ENCODE data around the gene MYO1B. TPM values are rescaled to one million over a fixed set of nuclear protein-coding genes. Genes with fewer than 3 reads are reported as not detected.

Gene MYO1B
- total and polyA plus RNA-seq, 2 experiments from 2014 or later, result 26.4 to 70.6 TPM

DNA sequence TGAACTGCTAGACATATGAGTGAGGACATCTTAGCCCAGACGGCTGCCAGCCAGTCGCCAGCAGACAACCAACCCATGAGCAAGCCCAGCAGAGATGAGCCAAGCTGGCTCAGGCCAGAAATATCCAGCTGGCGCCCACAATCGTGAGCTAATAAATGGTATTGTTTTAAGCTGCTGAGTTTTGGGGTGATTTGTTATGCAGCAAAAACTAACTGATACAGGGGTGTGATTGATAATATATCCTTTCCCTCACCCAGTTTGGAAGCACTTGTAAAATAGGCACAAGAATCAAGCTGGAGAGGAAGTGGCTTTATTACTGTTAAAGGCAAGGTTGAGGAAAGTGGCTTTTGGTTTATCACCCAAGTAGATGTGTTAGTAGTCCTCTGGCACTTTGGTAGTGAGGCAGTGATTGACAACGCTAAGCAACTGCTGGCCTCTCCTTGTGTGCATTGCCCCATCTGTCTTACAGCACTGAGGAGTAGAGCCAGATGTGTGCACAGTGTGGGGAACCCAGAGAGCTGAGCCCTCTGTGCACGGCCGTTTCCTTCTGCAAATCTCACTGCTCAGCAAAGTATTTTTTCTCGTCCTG lies 110.1 kb downstream of the MYO1B start:
- Histone ChIP-seq H3F3A (replicated peaks; ENCODE audit: low read depth) (no peaks in the 10 kb centered on the region), H3K27ac (ENCODE audit: low read depth) (no peak overlapping the region), H3K4me2 (no peak overlapping the region), H3K79me2 (replicated peaks; ENCODE audit: insufficient read depth) (no peaks in the 10 kb centered on the region), H3K4me3 (no peak overlapping the region), H3K36me3 (ENCODE audit: insufficient read depth) (no peaks in the 10 kb centered on the region), H3K27me3 (ENCODE audit: insufficient read depth) (no peaks in the 10 kb centered on the region), H3K4me1 (ENCODE audit: insufficient read depth) (0 out of 2 replicates have a peak, but pooled peaks cover 4% of the 10 kb centered on the region), H4K20me1 (replicated peaks; ENCODE audit: insufficient read depth) (no peaks in the 10 kb centered on the region), H3K9me2 (ENCODE audit: insufficient read depth) (no peaks in the 10 kb centered on the region), H2AFZ (no peak overlapping the region)
- Mint-ChIP-seq H3K36me3 (ENCODE audit: low read depth) (peaks cover 36% of the 10 kb centered on the region), H3K27me3 (ENCODE audit: insufficient read depth, low read depth, poor library complexity) (no peaks in the 10 kb centered on the region), H3K9me3 (peaks cover 8% of the 10 kb centered on the region; the same call in 2 of the 3 replicates), H3K4me3 (no peak overlapping the region), H3K4me1 (peaks cover 10% of the 10 kb centered on the region), H3K27ac (peak overlapping the region; percentile 73)
- DNase-seq (ENCODE audit: low spot score) (no peak), ATAC-seq (no peak)
- TF ChIP-seq CREB1 (CRISPR knock-in tag; IDR thresholded peaks at IDR 0.05; ENCODE audit: low read depth) (no peak), STAT1 (IDR thresholded peaks at IDR 0.05; ENCODE audit: unreplicated experiment) (no peak), ZNF114 (CRISPR knock-in tag; IDR thresholded peaks at IDR 0.05) (no peak), ZNF331 (CRISPR knock-in tag; IDR thresholded peaks at IDR 0.05; ENCODE audit: low read depth) (no peak), EZH2 (IDR thresholded peaks at IDR 0.05; ENCODE audit: low read depth, unreplicated experiment) (no peak), JUNB (IDR thresholded peaks at IDR 0.05; ENCODE audit: unreplicated experiment) (no peak), NANOG (IDR thresholded peaks at IDR 0.05; ENCODE audit: borderline replicate concordance) (no peak), POLR2AphosphoS5 (IDR thresholded peaks at IDR 0.05; ENCODE audit: low read depth) (no peak)
- TF ChIP-seq, protein P1, sequence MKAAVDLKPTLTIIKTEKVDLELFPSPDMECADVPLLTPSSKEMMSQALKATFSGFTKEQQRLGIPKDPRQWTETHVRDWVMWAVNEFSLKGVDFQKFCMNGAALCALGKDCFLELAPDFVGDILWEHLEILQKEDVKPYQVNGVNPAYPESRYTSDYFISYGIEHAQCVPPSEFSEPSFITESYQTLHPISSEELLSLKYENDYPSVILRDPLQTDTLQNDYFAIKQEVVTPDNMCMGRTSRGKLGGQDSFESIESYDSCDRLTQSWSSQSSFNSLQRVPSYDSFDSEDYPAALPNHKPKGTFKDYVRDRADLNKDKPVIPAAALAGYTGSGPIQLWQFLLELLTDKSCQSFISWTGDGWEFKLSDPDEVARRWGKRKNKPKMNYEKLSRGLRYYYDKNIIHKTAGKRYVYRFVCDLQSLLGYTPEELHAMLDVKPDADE (IDR thresholded peaks at IDR 0.05), result no peak
- TF ChIP-seq, protein P2, sequence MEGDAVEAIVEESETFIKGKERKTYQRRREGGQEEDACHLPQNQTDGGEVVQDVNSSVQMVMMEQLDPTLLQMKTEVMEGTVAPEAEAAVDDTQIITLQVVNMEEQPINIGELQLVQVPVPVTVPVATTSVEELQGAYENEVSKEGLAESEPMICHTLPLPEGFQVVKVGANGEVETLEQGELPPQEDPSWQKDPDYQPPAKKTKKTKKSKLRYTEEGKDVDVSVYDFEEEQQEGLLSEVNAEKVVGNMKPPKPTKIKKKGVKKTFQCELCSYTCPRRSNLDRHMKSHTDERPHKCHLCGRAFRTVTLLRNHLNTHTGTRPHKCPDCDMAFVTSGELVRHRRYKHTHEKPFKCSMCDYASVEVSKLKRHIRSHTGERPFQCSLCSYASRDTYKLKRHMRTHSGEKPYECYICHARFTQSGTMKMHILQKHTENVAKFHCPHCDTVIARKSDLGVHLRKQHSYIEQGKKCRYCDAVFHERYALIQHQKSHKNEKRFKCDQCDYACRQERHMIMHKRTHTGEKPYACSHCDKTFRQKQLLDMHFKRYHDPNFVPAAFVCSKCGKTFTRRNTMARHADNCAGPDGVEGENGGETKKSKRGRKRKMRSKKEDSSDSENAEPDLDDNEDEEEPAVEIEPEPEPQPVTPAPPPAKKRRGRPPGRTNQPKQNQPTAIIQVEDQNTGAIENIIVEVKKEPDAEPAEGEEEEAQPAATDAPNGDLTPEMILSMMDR (conservative IDR thresholded peaks at IDR 0.05; ENCODE audit: low read depth in 2 of 2), result no peak
- TF ChIP-seq, protein P3, sequence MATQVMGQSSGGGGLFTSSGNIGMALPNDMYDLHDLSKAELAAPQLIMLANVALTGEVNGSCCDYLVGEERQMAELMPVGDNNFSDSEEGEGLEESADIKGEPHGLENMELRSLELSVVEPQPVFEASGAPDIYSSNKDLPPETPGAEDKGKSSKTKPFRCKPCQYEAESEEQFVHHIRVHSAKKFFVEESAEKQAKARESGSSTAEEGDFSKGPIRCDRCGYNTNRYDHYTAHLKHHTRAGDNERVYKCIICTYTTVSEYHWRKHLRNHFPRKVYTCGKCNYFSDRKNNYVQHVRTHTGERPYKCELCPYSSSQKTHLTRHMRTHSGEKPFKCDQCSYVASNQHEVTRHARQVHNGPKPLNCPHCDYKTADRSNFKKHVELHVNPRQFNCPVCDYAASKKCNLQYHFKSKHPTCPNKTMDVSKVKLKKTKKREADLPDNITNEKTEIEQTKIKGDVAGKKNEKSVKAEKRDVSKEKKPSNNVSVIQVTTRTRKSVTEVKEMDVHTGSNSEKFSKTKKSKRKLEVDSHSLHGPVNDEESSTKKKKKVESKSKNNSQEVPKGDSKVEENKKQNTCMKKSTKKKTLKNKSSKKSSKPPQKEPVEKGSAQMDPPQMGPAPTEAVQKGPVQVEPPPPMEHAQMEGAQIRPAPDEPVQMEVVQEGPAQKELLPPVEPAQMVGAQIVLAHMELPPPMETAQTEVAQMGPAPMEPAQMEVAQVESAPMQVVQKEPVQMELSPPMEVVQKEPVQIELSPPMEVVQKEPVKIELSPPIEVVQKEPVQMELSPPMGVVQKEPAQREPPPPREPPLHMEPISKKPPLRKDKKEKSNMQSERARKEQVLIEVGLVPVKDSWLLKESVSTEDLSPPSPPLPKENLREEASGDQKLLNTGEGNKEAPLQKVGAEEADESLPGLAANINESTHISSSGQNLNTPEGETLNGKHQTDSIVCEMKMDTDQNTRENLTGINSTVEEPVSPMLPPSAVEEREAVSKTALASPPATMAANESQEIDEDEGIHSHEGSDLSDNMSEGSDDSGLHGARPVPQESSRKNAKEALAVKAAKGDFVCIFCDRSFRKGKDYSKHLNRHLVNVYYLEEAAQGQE (IDR thresholded peaks at IDR 0.05; ENCODE audit: unreplicated experiment), result no peak
- TF ChIP-seq, protein P4, sequence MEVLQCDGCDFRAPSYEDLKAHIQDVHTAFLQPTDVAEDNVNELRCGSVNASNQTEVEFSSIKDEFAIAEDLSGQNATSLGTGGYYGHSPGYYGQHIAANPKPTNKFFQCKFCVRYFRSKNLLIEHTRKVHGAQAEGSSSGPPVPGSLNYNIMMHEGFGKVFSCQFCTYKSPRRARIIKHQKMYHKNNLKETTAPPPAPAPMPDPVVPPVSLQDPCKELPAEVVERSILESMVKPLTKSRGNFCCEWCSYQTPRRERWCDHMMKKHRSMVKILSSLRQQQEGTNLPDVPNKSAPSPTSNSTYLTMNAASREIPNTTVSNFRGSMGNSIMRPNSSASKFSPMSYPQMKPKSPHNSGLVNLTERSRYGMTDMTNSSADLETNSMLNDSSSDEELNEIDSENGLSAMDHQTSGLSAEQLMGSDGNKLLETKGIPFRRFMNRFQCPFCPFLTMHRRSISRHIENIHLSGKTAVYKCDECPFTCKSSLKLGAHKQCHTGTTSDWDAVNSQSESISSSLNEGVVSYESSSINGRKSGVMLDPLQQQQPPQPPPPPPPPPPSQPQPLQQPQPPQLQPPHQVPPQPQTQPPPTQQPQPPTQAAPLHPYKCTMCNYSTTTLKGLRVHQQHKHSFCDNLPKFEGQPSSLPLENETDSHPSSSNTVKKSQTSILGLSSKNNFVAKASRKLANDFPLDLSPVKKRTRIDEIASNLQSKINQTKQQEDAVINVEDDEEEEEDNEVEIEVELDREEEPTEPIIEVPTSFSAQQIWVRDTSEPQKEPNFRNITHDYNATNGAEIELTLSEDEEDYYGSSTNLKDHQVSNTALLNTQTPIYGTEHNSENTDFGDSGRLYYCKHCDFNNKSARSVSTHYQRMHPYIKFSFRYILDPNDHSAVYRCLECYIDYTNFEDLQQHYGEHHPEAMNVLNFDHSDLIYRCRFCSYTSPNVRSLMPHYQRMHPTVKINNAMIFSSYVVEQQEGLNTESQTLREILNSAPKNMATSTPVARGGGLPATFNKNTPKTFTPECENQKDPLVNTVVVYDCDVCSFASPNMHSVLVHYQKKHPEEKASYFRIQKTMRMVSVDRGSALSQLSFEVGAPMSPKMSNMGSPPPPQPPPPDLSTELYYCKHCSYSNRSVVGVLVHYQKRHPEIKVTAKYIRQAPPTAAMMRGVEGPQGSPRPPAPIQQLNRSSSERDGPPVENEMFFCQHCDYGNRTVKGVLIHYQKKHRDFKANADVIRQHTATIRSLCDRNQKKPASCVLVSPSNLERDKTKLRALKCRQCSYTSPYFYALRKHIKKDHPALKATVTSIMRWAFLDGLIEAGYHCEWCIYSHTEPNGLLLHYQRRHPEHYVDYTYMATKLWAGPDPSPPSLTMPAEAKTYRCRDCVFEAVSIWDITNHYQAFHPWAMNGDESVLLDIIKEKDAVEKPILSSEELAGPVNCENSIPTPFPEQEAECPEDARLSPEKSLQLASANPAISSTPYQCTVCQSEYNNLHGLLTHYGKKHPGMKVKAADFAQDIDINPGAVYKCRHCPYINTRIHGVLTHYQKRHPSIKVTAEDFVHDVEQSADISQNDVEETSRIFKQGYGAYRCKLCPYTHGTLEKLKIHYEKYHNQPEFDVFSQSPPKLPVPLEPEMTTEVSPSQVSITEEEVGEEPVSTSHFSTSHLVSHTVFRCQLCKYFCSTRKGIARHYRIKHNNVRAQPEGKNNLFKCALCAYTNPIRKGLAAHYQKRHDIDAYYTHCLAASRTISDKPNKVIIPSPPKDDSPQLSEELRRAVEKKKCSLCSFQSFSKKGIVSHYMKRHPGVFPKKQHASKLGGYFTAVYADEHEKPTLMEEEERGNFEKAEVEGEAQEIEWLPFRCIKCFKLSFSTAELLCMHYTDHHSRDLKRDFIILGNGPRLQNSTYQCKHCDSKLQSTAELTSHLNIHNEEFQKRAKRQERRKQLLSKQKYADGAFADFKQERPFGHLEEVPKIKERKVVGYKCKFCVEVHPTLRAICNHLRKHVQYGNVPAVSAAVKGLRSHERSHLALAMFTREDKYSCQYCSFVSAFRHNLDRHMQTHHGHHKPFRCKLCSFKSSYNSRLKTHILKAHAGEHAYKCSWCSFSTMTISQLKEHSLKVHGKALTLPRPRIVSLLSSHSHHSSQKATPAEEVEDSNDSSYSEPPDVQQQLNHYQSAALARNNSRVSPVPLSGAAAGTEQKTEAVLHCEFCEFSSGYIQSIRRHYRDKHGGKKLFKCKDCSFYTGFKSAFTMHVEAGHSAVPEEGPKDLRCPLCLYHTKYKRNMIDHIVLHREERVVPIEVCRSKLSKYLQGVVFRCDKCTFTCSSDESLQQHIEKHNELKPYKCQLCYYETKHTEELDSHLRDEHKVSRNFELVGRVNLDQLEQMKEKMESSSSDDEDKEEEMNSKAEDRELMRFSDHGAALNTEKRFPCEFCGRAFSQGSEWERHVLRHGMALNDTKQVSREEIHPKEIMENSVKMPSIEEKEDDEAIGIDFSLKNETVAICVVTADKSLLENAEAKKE (CRISPR knock-in tag; IDR thresholded peaks at IDR 0.05), result no peak
